ENCODE results near the gene HTRA3. TPM values are rescaled to one million over a fixed set of nuclear protein-coding genes. Genes with fewer than 3 reads are reported as not detected.

Gene HTRA3
- total RNA-seq, 2 donors from 2014 or later, result 52.6 to 55.5 TPM

DNA sequence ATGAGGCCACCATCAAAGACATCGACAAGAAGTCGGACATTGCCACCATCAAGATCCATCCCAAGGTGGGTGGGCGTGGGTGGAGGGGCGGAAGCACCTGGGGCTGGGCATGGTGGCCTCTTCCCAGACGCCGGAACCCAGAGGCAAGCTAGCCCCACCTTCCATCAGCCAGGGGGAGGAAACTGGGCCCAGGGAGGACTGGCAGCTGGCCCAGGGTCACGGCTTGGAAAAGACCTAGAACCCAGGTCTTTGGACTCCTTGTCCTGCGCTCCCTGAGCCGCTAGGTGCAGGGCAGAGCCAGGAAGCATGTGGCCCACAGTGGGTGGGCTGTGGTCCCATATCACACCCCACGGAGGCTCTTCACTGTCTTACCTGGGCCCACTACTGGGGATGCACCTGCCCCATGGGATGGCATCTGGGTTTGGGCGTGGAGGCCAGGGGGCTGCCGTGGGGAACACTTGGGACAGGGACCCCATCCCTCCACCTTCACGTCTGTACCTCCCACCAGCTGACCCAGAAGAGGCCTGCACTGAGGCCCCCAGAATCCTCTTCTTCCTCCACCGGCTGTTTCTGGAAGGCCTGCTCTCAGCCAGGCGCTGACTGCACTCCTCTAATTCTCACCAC lies 17.3 kb downstream of the HTRA3 start:
- Histone ChIP-seq H3K9me3 (no peaks in the 10 kb centered on the region), H3K4me1 (ENCODE audit: control insufficient read depth in 1 of 2, low read depth in 2 of 2) (peaks cover under 1 to 5% of the 10 kb centered on the region in 2 donors), H3K36me3 (no peaks in the 10 kb centered on the region), H3K4me3 (no peak overlapping the region), H3K27ac (no peak overlapping the region), H3K27me3 (replicated peaks; ENCODE audit: insufficient read depth) (no peaks in the 10 kb centered on the region)
- TF ChIP-seq, protein P1, sequence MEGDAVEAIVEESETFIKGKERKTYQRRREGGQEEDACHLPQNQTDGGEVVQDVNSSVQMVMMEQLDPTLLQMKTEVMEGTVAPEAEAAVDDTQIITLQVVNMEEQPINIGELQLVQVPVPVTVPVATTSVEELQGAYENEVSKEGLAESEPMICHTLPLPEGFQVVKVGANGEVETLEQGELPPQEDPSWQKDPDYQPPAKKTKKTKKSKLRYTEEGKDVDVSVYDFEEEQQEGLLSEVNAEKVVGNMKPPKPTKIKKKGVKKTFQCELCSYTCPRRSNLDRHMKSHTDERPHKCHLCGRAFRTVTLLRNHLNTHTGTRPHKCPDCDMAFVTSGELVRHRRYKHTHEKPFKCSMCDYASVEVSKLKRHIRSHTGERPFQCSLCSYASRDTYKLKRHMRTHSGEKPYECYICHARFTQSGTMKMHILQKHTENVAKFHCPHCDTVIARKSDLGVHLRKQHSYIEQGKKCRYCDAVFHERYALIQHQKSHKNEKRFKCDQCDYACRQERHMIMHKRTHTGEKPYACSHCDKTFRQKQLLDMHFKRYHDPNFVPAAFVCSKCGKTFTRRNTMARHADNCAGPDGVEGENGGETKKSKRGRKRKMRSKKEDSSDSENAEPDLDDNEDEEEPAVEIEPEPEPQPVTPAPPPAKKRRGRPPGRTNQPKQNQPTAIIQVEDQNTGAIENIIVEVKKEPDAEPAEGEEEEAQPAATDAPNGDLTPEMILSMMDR (IDR thresholded peaks at IDR 0.05), result no peak
- ATAC-seq (ENCODE audit: insufficient number of reproducible peaks, low FRiP score, low read depth), result no peak
- no peak for DNase-seq (ENCODE audit: low spot score)

DNA sequence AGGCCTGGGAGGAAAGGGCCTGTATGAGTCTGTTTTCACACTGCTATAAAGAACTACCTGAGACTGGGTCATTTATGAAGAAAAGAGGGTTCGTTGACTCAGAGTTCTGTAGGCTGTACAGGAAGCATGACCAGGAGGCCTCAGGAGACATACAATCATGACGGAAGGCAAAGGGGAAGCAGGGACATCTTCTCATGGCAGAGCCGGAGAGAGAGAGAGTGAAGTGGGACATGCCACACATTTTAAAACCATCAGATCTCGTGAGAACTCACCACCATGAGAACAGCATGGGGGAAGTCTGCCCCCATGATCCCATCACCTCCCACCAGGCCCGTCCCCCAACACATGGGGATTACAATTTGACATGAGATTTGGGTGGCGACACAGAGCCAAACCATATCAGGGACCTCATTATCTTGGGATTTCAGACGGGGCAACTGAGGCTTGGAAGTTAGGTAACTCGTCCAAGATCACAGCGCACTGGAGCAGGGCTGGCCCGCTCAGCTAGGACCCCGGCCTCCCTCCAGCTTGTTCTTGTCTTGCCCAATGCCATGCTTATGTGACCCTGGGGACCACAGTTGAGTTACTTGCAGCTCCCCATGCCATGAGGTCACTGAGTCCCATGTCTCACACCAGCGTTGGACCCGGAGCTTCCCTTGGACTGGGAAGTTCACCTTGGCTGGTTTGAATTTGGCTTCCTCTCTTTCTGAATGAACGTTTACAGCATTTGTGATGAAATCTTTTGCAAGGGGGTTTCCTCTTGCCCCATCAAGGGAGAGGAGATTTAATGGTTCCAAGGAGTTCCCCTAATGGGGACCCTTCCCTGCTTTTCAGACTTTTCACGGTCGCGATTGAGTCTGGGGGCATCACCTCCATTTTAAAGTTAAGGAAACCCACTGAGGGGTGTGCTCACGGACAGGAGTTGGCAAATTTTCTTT lies 18.1 kb downstream of the HTRA3 start:
- Histone ChIP-seq H3K36me3 (no peaks in the 10 kb centered on the region), H3K27me3 (replicated peaks; ENCODE audit: insufficient read depth) (no peaks in the 10 kb centered on the region), H3K9me3 (no peaks in the 10 kb centered on the region), H3K4me3 (no peak overlapping the region), H3K27ac (no peak overlapping the region), H3K4me1 (ENCODE audit: control insufficient read depth in 1 of 2, low read depth in 2 of 2) (no peaks in the 10 kb centered on the region)
- no peak for DNase-seq (ENCODE audit: low spot score)
- no peak for ATAC-seq (ENCODE audit: insufficient number of reproducible peaks, low FRiP score, low read depth)
- TF ChIP-seq, protein P1 (IDR thresholded peaks at IDR 0.05), result no peak

DNA sequence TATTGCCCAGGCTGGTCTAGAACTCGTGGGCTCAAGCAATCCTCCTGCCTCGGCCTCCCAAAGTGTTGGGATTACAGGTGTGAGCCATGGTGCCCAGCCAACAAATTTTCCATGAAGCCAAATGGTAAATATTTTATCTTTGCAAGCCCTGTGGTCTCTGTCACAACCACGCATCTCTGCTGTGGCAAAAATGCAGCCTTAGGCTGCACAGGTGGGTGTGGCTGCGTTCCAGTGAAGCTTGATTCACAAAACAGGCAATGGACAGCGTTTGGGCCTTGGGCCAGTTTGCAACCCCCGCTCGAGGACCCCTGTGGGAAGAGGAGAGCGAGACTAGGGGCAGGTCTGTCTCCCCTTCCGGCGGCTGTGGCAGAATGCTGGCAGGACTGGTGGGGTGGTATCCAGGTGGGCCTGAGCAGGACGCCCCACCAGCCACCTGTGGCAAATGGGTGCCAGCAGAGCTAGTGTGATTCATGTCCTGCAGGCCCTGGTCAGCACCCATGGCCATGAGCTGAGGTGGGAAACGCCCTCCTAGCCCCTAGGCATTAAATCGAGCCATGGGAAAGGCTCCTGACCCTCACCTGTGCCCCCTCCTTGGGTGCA lies 19.7 kb downstream of the HTRA3 start:
- DNase-seq (ENCODE audit: low spot score) (no peak), ATAC-seq (ENCODE audit: insufficient number of reproducible peaks, low FRiP score, low read depth) (no peak)
- TF ChIP-seq, protein P1 (IDR thresholded peaks at IDR 0.05), result no peak
- H3K9me3 ChIP-seq, result no peaks in the 10 kb centered on the region
- no peaks in the 10 kb centered on the region for H3K4me1 ChIP-seq (ENCODE audit: control insufficient read depth in 1 of 2, low read depth in 2 of 2)
- no peaks in the 10 kb centered on the region for H3K36me3 ChIP-seq
- H3K27me3 ChIP-seq (replicated peaks; ENCODE audit: insufficient read depth), result no peaks in the 10 kb centered on the region
- H3K27ac ChIP-seq, result no peak overlapping the region
- H3K4me3 ChIP-seq, result no peak overlapping the region

GRCh38 chr4:8289956-8290700 lies 20.6 kb downstream of the HTRA3 start:
- H3K36me3 ChIP-seq, result no peaks in the 10 kb centered on the region
- no peak overlapping the region for H3K27ac ChIP-seq
- H3K4me3 ChIP-seq, result no peak overlapping the region
- ATAC-seq (ENCODE audit: insufficient number of reproducible peaks, low FRiP score, low read depth) (no peak), DNase-seq (ENCODE audit: low spot score) (no peak)
- H3K4me1 ChIP-seq (ENCODE audit: control insufficient read depth in 1 of 2, low read depth in 2 of 2), result no peaks in the 10 kb centered on the region
- TF ChIP-seq, protein P1 (IDR thresholded peaks at IDR 0.05), result no peak
- H3K27me3 ChIP-seq (replicated peaks; ENCODE audit: insufficient read depth), result no peaks in the 10 kb centered on the region
- H3K9me3 ChIP-seq, result no peaks in the 10 kb centered on the region

- Histone ChIP-seq H3K27me3 (replicated peaks; ENCODE audit: insufficient read depth) (no peaks in the 10 kb centered on the region), H3K4me1 (ENCODE audit: control insufficient read depth in 1 of 2, low read depth in 2 of 2) (no peaks in the 10 kb centered on the region), H3K36me3 (no peaks in the 10 kb centered on the region), H3K27ac (no peak overlapping the region), H3K9me3 (no peaks in the 10 kb centered on the region), H3K4me3 (no peak overlapping the region)
- TF ChIP-seq, protein P1 (IDR thresholded peaks at IDR 0.05), result no peak
- DNase-seq (ENCODE audit: low spot score), result no peak
- ATAC-seq (ENCODE audit: insufficient number of reproducible peaks, low FRiP score, low read depth), result no peak
These were observed 21.1 kb downstream of the HTRA3 start for GRCh38 chr4:8290701-8290970.

Data from thoracic aorta (tissue), 2 donors.